Activated T-helper 2 cell treated with anti-CD3 and anti-CD28 coated beads, Interferon-gamma antibody, Interleukin-2, Interleukin-4, amounts not matched to agents 10 μg/mL and 5 μg/mL and 100 μg/mL, durations not matched to agents 14 hours and 24 hours and 36 hours (primary cell): ENCODE data around the gene CD2AP. TPM values are rescaled to one million over a fixed set of nuclear protein-coding genes. Genes with fewer than 3 reads are reported as not detected.
"Not testable (repeated sequence)": the region's sequence is repeated elsewhere in the genome, so short reads cannot be mapped to it uniquely, and the experiment has no call there.

Experiments used
- DNase-seq: peaks from one replicate; pipeline ENCODE4 v3.0.0; 2021; ENCODE audit warnings: low spot score
- H3K27ac Mint-ChIP-seq: one replicate; pipeline ENCODE4 v1.8.0; 2021; ENCODE audit warnings: mixed read lengths
- H3K27me3 Mint-ChIP-seq: one replicate; pipeline ENCODE4 v1.8.0; 2021; ENCODE audit warnings: low read depth, mixed read lengths
- H3K36me3 Mint-ChIP-seq: one replicate; pipeline ENCODE4 v1.8.0; 2021; ENCODE audit warnings: low read depth, mixed read lengths
- H3K4me1 Mint-ChIP-seq: one replicate; pipeline ENCODE4 v1.8.0; 2021; ENCODE audit warnings: low read depth, mixed read lengths
- H3K4me3 Mint-ChIP-seq: one replicate; pipeline ENCODE4 v1.8.0; 2021; ENCODE audit warnings: low read depth, mild to moderate bottlenecking, moderate library complexity, mixed read lengths
- H3K9me3 Mint-ChIP-seq: one replicate; pipeline ENCODE4 v1.8.0; 2021; ENCODE audit warnings: mixed read lengths
- intact Hi-C: fragments of 100-400 bp; cut with micrococcal nuclease; formaldehyde crosslinking; loops from one replicate; pipeline ENCODE4 v1.15.1; 2023
- total RNA-seq: library from RNA; stranded (reverse); gene quantifications from 2 replicates; pipeline ENCODE4 v1.2.3, GENCODE V29; 2022

The CD2AP gene
- total RNA-seq, 1 donor from 2014 or later, result 29.1 TPM

GRCh38 chr6:47527274-47527673 lies 49.7 kb downstream of the CD2AP start:
- no peaks in the 10 kb centered on the region for H3K27me3 Mint-ChIP-seq
- no peaks in the 10 kb centered on the region for H3K9me3 Mint-ChIP-seq
- peaks cover 29% of the 10 kb centered on the region for H3K36me3 Mint-ChIP-seq
- no peak for DNase-seq
- peaks cover 6% of the 10 kb centered on the region for H3K4me1 Mint-ChIP-seq
- no peak overlapping the region for H3K4me3 Mint-ChIP-seq
- no peak overlapping the region for H3K27ac Mint-ChIP-seq
- intact Hi-C loops, result no loop called here

- Mint-ChIP-seq H3K36me3 (peaks cover 37% of the 10 kb centered on the region), H3K4me1 (peaks cover 11% of the 10 kb centered on the region), H3K9me3 (no peaks in the 10 kb centered on the region), H3K27me3 (no peaks in the 10 kb centered on the region), H3K27ac (no peak overlapping the region), H3K4me3 (no peak overlapping the region)
- intact Hi-C loops, result no loop called here
- no peak for DNase-seq
Measured at GRCh38 chr6:47529734-47530133, 52.1 kb downstream of the CD2AP start.

DNA sequence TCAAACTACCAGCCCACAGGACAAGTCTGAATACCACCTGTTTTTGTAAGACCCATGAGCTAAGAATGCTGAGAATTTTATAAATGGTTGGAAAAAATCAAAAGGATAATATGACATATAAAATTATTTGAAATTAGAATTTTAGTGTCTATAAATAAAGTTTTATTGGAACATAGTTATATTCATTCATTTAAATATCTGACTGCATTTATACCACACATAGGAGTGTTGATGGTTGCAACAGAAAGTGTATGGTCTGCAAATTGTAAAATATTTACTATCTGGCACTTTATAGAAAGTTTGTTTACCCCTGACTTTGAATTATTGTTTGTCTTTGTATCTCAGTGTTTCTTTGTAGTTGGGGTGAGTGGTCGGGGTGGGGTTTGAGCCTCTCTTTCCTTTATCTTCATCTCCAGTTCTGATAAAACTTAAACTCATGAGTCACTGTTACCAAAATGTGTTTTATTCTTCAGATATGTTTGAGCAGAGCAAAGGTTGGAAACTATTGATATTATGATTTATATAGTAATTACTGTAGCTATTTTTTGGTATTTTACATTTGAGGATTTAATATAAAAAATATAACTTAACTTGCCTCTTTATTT lies 55.5 kb downstream of the CD2AP start:
- no peak overlapping the region for H3K27ac Mint-ChIP-seq
- no peak overlapping the region for H3K4me3 Mint-ChIP-seq
- H3K27me3 Mint-ChIP-seq, result no peaks in the 10 kb centered on the region
- H3K36me3 Mint-ChIP-seq, result peaks cover 33% of the 10 kb centered on the region
- no peaks in the 10 kb centered on the region for H3K9me3 Mint-ChIP-seq
- H3K4me1 Mint-ChIP-seq, result peaks cover 22% of the 10 kb centered on the region
- DNase-seq, result no peak
- intact Hi-C loops, result no loop called here

DNA sequence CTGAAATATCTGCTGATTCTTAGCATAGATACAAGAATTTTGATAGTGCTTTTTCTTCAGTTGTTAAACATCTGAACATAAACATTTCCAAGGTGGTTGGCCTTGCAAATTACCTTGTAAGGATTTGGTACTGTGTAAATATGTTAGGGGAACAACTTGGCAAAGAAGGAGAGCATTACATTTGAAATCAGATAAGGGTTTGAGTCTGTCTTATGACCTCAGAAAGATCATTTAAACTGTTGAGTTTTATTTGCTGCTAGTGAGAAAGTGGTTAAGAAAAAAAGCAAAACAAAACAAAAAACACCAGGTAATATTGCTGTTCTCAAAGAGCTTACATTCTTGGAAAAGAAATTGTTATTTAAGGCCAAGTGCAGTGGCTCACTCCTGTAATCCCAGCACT lies 56.5 kb downstream of the CD2AP start:
- H3K9me3 Mint-ChIP-seq, result no peaks in the 10 kb centered on the region

GRCh38 chr6:47535316-47536225 lies 58.0 kb downstream of the CD2AP start:
- no peak overlapping the region for H3K27ac Mint-ChIP-seq
- H3K27me3 Mint-ChIP-seq, result no peaks in the 10 kb centered on the region
- H3K4me1 Mint-ChIP-seq, result peaks cover 25% of the 10 kb centered on the region
- peaks cover 32% of the 10 kb centered on the region for H3K36me3 Mint-ChIP-seq
- H3K9me3 Mint-ChIP-seq, result no peaks in the 10 kb centered on the region
- no peak for DNase-seq
- H3K4me3 Mint-ChIP-seq, result no peak overlapping the region
- intact Hi-C loops, result no loop called here

More for the DNA sequence above, 56.5 kb downstream of the CD2AP start:
- peaks cover 24% of the 10 kb centered on the region for H3K4me1 Mint-ChIP-seq
- peaks cover 33% of the 10 kb centered on the region for H3K36me3 Mint-ChIP-seq
- no peak for DNase-seq
- intact Hi-C loops, result no loop called here
- no peaks in the 10 kb centered on the region for H3K27me3 Mint-ChIP-seq
- H3K27ac Mint-ChIP-seq, result no peak overlapping the region
- no peak overlapping the region for H3K4me3 Mint-ChIP-seq

- no peaks in the 10 kb centered on the region for H3K27me3 Mint-ChIP-seq
- no peak for DNase-seq
- H3K4me1 Mint-ChIP-seq, result peaks cover 25% of the 10 kb centered on the region
- H3K36me3 Mint-ChIP-seq, result peaks cover 35% of the 10 kb centered on the region
- no peak overlapping the region for H3K27ac Mint-ChIP-seq
- no peak overlapping the region for H3K4me3 Mint-ChIP-seq
- no peaks in the 10 kb centered on the region for H3K9me3 Mint-ChIP-seq
- intact Hi-C loops, result no loop called here
Measured at GRCh38 chr6:47536816-47537401, 59.3 kb downstream of the CD2AP start.

DNA sequence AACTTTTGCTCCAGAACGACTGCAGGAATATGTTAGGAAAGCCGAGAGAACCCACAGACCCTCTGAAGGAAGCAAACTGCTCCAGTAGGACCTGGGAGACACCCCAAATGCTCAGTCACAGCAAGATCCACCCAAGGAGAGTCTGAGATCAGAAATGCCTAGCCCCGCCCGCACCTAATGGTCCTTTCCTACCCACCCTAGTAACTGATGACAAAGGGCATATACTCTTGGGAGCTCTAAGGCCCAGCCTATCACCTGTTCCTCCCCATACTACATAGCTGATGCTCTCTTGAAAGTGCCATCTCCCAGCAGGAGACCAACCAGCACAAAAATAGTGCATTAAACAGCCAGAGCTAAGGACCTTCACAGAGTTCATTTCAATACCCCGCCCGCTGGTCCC lies 67.6 kb downstream of the CD2AP start:
- Mint-ChIP-seq H3K4me1 (no peaks in the 10 kb centered on the region), H3K36me3 (peaks cover 59% of the 10 kb centered on the region), H3K27me3 (no peaks in the 10 kb centered on the region), H3K27ac (no peak overlapping the region), H3K4me3 (no peak overlapping the region), H3K9me3 (no peaks in the 10 kb centered on the region)
- intact Hi-C loops, result no loop called here
- DNase-seq, result no peak

- peaks cover 52% of the 10 kb centered on the region for H3K36me3 Mint-ChIP-seq
Measured at GRCh38 chr6:47551670-47552069, 74.1 kb downstream of the CD2AP start.

DNA sequence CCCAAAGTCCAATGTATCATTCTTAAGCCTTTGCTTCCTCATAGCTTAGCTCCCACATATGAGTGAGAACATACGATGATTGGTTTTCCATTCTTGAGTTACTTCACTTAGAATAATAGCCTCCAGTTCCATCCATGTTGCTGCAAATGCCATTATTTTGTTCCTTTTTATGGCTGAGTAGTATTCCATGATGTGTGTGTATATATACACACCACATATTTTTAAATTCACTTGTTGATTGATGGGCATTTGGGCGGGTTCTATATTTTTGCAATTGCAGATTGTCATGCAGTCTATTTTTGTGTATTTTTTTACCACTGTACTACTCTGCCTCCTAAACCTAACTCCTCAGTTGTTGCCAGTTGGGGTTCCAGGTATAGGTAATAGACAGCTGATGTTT lies 74.7 kb downstream of the CD2AP start:
- H3K9me3 Mint-ChIP-seq, result peaks cover 7% of the 10 kb centered on the region
- no peaks in the 10 kb centered on the region for H3K27me3 Mint-ChIP-seq
- no peaks in the 10 kb centered on the region for H3K4me1 Mint-ChIP-seq
- no peak for DNase-seq
- H3K4me3 Mint-ChIP-seq, result no peak overlapping the region
- H3K36me3 Mint-ChIP-seq, result peaks cover 52% of the 10 kb centered on the region
- H3K27ac Mint-ChIP-seq, result no peak overlapping the region
- intact Hi-C loops, result no loop called here

More at GRCh38 chr6:47551670-47552069, 74.1 kb downstream of the CD2AP start:
- intact Hi-C loops, result no loop called here
- Mint-ChIP-seq H3K4me3 (no peak overlapping the region), H3K4me1 (no peaks in the 10 kb centered on the region), H3K27ac (no peak overlapping the region), H3K9me3 (peaks cover under 1% of the 10 kb centered on the region), H3K27me3 (no peaks in the 10 kb centered on the region)
- no peak for DNase-seq

- intact Hi-C loops, H3K27ac Mint-ChIP-seq, DNase-seq, H3K4me3 Mint-ChIP-seq, H3K27me3 Mint-ChIP-seq, H3K4me1 Mint-ChIP-seq: not testable (repeated sequence)
- Mint-ChIP-seq H3K36me3 (peaks cover 52% of the 10 kb centered on the region), H3K9me3 (peaks cover 12% of the 10 kb centered on the region)
Measured at GRCh38 chr6:47553243-47553642, 75.7 kb downstream of the CD2AP start.

- intact Hi-C loops, DNase-seq, H3K27me3 Mint-ChIP-seq, H3K4me1 Mint-ChIP-seq, H3K27ac Mint-ChIP-seq, H3K4me3 Mint-ChIP-seq: not testable (repeated sequence)
- H3K9me3 Mint-ChIP-seq, result peaks cover 12% of the 10 kb centered on the region
- peaks cover 51% of the 10 kb centered on the region for H3K36me3 Mint-ChIP-seq
Measured at GRCh38 chr6:47556459-47556858, 78.9 kb downstream of the CD2AP start.

DNA sequence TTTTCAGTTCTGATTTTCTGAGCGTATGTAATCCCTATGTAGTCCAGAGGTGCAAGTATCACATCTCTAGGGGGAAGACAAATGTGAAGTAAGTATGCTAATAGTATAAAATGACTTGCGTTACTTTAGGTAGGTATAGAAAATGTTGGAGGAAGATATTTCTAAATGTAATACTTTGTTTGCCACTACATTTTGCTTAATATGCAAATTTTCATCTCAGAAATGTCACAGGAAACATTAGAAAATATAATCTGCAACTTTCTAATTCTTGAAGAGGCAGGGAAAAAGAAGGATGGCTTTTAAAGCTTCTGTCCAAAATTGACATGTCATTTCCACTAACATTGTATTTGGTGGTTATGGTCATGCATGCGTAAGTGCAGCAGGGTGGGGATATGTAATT lies 85.6 kb downstream of the CD2AP start:
- no peaks in the 10 kb centered on the region for H3K27me3 Mint-ChIP-seq
- intact Hi-C loops, result no loop called here
- H3K4me3 Mint-ChIP-seq, result no peak overlapping the region
- peaks cover 16% of the 10 kb centered on the region for H3K36me3 Mint-ChIP-seq
- DNase-seq, result no peak
- H3K9me3 Mint-ChIP-seq, result no peaks in the 10 kb centered on the region
- H3K4me1 Mint-ChIP-seq, result no peaks in the 10 kb centered on the region
- H3K27ac Mint-ChIP-seq, result no peak overlapping the region

DNA sequence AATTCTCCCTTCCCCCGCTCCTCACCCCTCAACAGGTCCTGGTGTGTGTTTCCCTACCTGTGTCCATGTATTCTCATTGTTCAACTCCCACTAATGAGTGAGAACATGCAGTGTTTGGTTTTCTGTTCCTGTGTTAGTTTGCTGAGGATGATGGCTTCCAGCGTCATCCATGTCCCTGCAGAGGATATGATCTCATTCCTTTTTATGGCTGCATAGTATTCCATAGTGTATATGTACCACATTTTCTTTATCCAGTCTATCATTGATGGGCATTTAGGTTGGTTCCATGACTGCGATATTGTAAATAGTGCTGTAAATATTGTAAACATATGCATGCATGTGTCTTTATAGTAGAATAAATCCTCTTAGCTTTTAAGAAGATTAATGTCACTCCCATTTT lies 89.0 kb downstream of the CD2AP start:
- H3K4me3 Mint-ChIP-seq, H3K36me3 Mint-ChIP-seq, H3K4me1 Mint-ChIP-seq, intact Hi-C loops, H3K27ac Mint-ChIP-seq, DNase-seq, H3K27me3 Mint-ChIP-seq, H3K9me3 Mint-ChIP-seq: not testable (repeated sequence)
